ENCODE data around the gene ARRDC3. TPM values are rescaled to one million over a fixed set of nuclear protein-coding genes. Genes with fewer than 3 reads are reported as not detected.

Gene ARRDC3
- 35.5 and 41.6 TPM in 2 replicates for total RNA-seq (2022)
- Bru-seq, nascent RNA, result percentile 99 among the genes with signal in this experiment
- percentile 64 among the genes with signal in this experiment for BruChase-seq, experiment 1, labeled RNA remaining after a 6-hour chase
- percentile 89 among the genes with signal in this experiment for BruChase-seq, experiment 2, labeled RNA remaining after a 2-hour chase
- long read RNA-seq, full-length matches to known transcripts, result 63 of 71 reads
- long read RNA-seq, partial matches to known transcripts, result 1 of 71 reads
- long read RNA-seq, other reads (novel, unspliced or antisense), result 7 of 71 reads

- H3K27ac Mint-ChIP-seq (ENCODE audit: low read depth, unreplicated experiment), result peak within 1 kb of the TSS; percentile 99
- BruUV-seq (replicated peaks), result no TSS peak
- peak; percentile 96 for DNase-seq (ENCODE audit: unreplicated experiment)
- peaks cover 16% of the 10 kb centered on the region for H3K36me3 Mint-ChIP-seq (ENCODE audit: insufficient read depth, unreplicated experiment)
- no peaks in the 10 kb centered on the region for H3K4me1 Mint-ChIP-seq (ENCODE audit: insufficient read depth, unreplicated experiment)
- TF ChIP-seq CTCF (IDR thresholded peaks at IDR 0.05; ENCODE audit: unreplicated experiment), result no peak
- ChIA-PET CTCF (interaction anchor here (0.6 to 7.8 kb wide), 26 partner anchors 12 to 519 kb away, joined by 3 to 175 read pairs (median 6); no protein-coding TSS in a partner anchor), POLR2A (interaction anchor here (0.6 to 4.6 kb wide), 87 partner anchors 9 to 974 kb away, joined by 3 to 105 read pairs (median 5); partner anchors contain the start of genes CETN3, MBLAC2 and POLR3G)
- peak within 1 kb of the TSS; percentile 80 for H3K4me3 Mint-ChIP-seq (ENCODE audit: unreplicated experiment)
- intact Hi-C loops (cut with micrococcal nuclease), result loop anchor here (1.0 to 2.0 kb wide), 2 partner anchors 103 to 220 kb away; no protein-coding TSS in a partner anchor
- H3K9me3 Mint-ChIP-seq (ENCODE audit: unreplicated experiment), result no peaks in the 10 kb centered on the region
- H3K27me3 Mint-ChIP-seq (ENCODE audit: insufficient read depth, unreplicated experiment), result no peaks in the 10 kb centered on the region
Measured at GRCh38 chr5:91383027-91383955, at the start of gene ARRDC3. ARRDC3 (minus strand) TSS chr5:91383317; CDS start chr5:91383092, 225 bp downstream.

- intact Hi-C loops (cut with micrococcal nuclease), result no loop called here
- ChIA-PET POLR2A (interaction anchor here (0.6 to 0.8 kb wide), 2 partner anchors 12 to 565 kb away, joined by 3 read pairs; no protein-coding TSS in a partner anchor), CTCF (interaction anchor here (7.0 kb wide), 1 partner anchor 11 kb away, joined by 74 read pairs; no protein-coding TSS in a partner anchor)
- no peaks in the 10 kb centered on the region for H3K27me3 Mint-ChIP-seq (ENCODE audit: insufficient read depth, unreplicated experiment)
- BruUV-seq (replicated peaks), result no TSS peak
- H3K4me3 Mint-ChIP-seq (ENCODE audit: unreplicated experiment), result no peak overlapping the region
- H3K36me3 Mint-ChIP-seq (ENCODE audit: insufficient read depth, unreplicated experiment), result no peaks in the 10 kb centered on the region
- no peaks in the 10 kb centered on the region for H3K9me3 Mint-ChIP-seq (ENCODE audit: unreplicated experiment)
- DNase-seq (ENCODE audit: unreplicated experiment), result no peak
- no peak for TF ChIP-seq CTCF (IDR thresholded peaks at IDR 0.05; ENCODE audit: unreplicated experiment)
- no peak overlapping the region for H3K27ac Mint-ChIP-seq (ENCODE audit: low read depth, unreplicated experiment)
- H3K4me1 Mint-ChIP-seq (ENCODE audit: insufficient read depth, unreplicated experiment), result no peaks in the 10 kb centered on the region
Measured at GRCh38 chr5:91430949-91431348, 47.8 kb upstream of the ARRDC3 start.

- no peak for TF ChIP-seq CTCF (IDR thresholded peaks at IDR 0.05; ENCODE audit: unreplicated experiment)
- Mint-ChIP-seq H3K4me1 (ENCODE audit: insufficient read depth, unreplicated experiment) (no peaks in the 10 kb centered on the region), H3K9me3 (ENCODE audit: unreplicated experiment) (no peaks in the 10 kb centered on the region), H3K27me3 (ENCODE audit: insufficient read depth, unreplicated experiment) (no peaks in the 10 kb centered on the region), H3K27ac (ENCODE audit: low read depth, unreplicated experiment) (no peak overlapping the region), H3K36me3 (ENCODE audit: insufficient read depth, unreplicated experiment) (no peaks in the 10 kb centered on the region), H3K4me3 (ENCODE audit: unreplicated experiment) (no peak overlapping the region)
- ChIA-PET CTCF (interaction anchor here (0.8 kb wide), 1 partner anchor 40 kb away, joined by 3 read pairs; no protein-coding TSS in a partner anchor), POLR2A (no interaction called here)
- DNase-seq (ENCODE audit: unreplicated experiment), result no peak
- intact Hi-C loops (cut with micrococcal nuclease), result no loop called here
- no TSS peak for BruUV-seq (replicated peaks)
Measured at GRCh38 chr5:91424638-91425436, 41.7 kb upstream of the ARRDC3 start.

All from MCF 10A (cell line).